Natural killer cell (primary cell): ENCODE results near the gene PPAN. TPM values are rescaled to one million over a fixed set of nuclear protein-coding genes. Genes with fewer than 3 reads are reported as not detected.

Source experiments
- ATAC-seq, 3 donors: fragments of 150-1000 bp in 2 of 3; fragments of 200-7000 bp in 1 of 3; cut with Tn5 transposase; 1 replicate in 1 of 3; 2 replicates in 2 of 3; pipeline ENCODE4 v1.10.0; 2021; ENCODE audit warnings: mild to moderate bottlenecking in 2 of 3, moderate library complexity in 2 of 3
- DNase-seq, 2 donors: peaks; one replicate each; pipeline versions ENCODE4 v3.0.0 to v3.0.0-alpha.2; 2013 to 2021; ENCODE audit warnings: mixed read lengths in 1 of 2
- H3K27ac ChIP-seq: one replicate; pipeline ENCODE4 v1.5.1; 2013; ENCODE audit warnings: mild to moderate bottlenecking, low read length
- H3K27me3 ChIP-seq: one replicate; pipeline ENCODE4 v1.6.1; 2013; ENCODE audit warnings: low read length; ENCODE audit not compliant: control insufficient read depth, insufficient read depth
- H3K36me3 ChIP-seq: one replicate; pipeline ENCODE4 v1.6.1; 2013; ENCODE audit warnings: low read length; ENCODE audit not compliant: control insufficient read depth, insufficient read depth
- H3K4me1 ChIP-seq: one replicate; pipeline ENCODE4 v1.6.1; 2013; ENCODE audit warnings: low read length; ENCODE audit not compliant: control insufficient read depth, insufficient read depth
- H3K4me3 ChIP-seq: one replicate; pipeline ENCODE4 v1.5.1; 2013; ENCODE audit warnings: low read length
- H3K9me3 ChIP-seq: one replicate; pipeline ENCODE4 v1.6.1; 2013; ENCODE audit warnings: low read length; ENCODE audit not compliant: control insufficient read depth, insufficient read depth
- H3K27ac Mint-ChIP-seq, 2 donors: one replicate each; pipeline ENCODE4 v1.8.0; 2022; ENCODE audit warnings: mild to moderate bottlenecking in 2 of 2, mixed read lengths in 2 of 2, moderate library complexity in 1 of 2
- H3K27me3 Mint-ChIP-seq, 2 donors: one replicate each; pipeline ENCODE4 v1.8.0; 2022; ENCODE audit warnings: low read depth in 2 of 2, mixed read lengths in 2 of 2
- H3K36me3 Mint-ChIP-seq: one replicate; pipeline ENCODE4 v1.8.0; 2022; ENCODE audit warnings: mixed read lengths
- H3K4me1 Mint-ChIP-seq, 2 donors: one replicate each; pipeline ENCODE4 v1.8.0; 2022; ENCODE audit warnings: mixed read lengths in 2 of 2
- H3K4me3 Mint-ChIP-seq: one replicate; pipeline ENCODE4 v1.8.0; 2022; ENCODE audit warnings: mild to moderate bottlenecking, moderate library complexity, mixed read lengths
- H3K9me3 Mint-ChIP-seq, 2 donors: one replicate each; pipeline ENCODE4 v1.8.0; 2022; ENCODE audit warnings: mixed read lengths in 2 of 2
- CTCF ChIP-seq: fragments of 200-600 bp; IDR thresholded peaks from one replicate; pipeline ENCODE4 v1.8.0; 2022; ENCODE audit warnings: antibody characterized with exemption
- WGBS: methylation state at CpG from one replicate; pipeline ENCODE4 v1.1.7; 2013; ENCODE audit warnings: missing lambda C conversion rate; ENCODE audit not compliant: insufficient coverage; 5-methylcytosine and 5-hydroxymethylcytosine counted together
- intact Hi-C: fragments of 100-400 bp; cut with micrococcal nuclease; formaldehyde crosslinking; loops from one replicate; pipeline ENCODE4 v1.14.2; 2022
- total RNA-seq, 4 donors: library from RNA; stranded (reverse); fragments of 120-200 nt in 1 of 4; gene quantifications; one replicate each; pipeline versions ENCODE4 v1.2.3 to v1.2.4, GENCODE V29; 2013 to 2022

PPAN gene
- total RNA-seq, 3 donors from 2014 or later (not counting 1 experiment from before 2014, with no cell fraction given), result 60.0 to 72.2 (median 69.2) TPM

GRCh38 chr19:10151521-10151920 is 45.4 kb downstream of the PPAN start:
- over 99% methylated on average over 5 of the region's 5 CpGs for WGBS
- Histone ChIP-seq H3K36me3 (peaks cover 71% of the 10 kb centered on the region), H3K27me3 (no peaks in the 10 kb centered on the region), H3K27ac (no peak overlapping the region), H3K9me3 (no peaks in the 10 kb centered on the region), H3K4me1 (no peaks in the 10 kb centered on the region), H3K4me3 (no peak overlapping the region)
- peaks cover 14% of the 10 kb centered on the region for H3K36me3 Mint-ChIP-seq
- no peak overlapping the region for H3K4me3 Mint-ChIP-seq
- DNase-seq, result no peak
- H3K4me1 Mint-ChIP-seq, result no peaks in the 10 kb centered on the region
- no peak for TF ChIP-seq CTCF
- intact Hi-C loops, result no loop called here
- no peaks in the 10 kb centered on the region for H3K27me3 Mint-ChIP-seq
- H3K9me3 Mint-ChIP-seq, result no peaks in the 10 kb centered on the region
- no peak for ATAC-seq
- no peak overlapping the region for H3K27ac Mint-ChIP-seq

- Histone ChIP-seq H3K9me3 (no peaks in the 10 kb centered on the region), H3K4me3 (no peak overlapping the region), H3K27me3 (no peaks in the 10 kb centered on the region), H3K4me1 (no peaks in the 10 kb centered on the region), H3K27ac (no peak overlapping the region), H3K36me3 (peaks cover 66% of the 10 kb centered on the region)
- 97% methylated on average over 2 of the region's 3 CpGs for WGBS
- TF ChIP-seq CTCF, result no peak
- H3K36me3 Mint-ChIP-seq, result peaks cover 14% of the 10 kb centered on the region
- no peak overlapping the region for H3K4me3 Mint-ChIP-seq
- intact Hi-C loops, result no loop called here
- no peak overlapping the region for H3K27ac Mint-ChIP-seq
- H3K4me1 Mint-ChIP-seq, result no peaks in the 10 kb centered on the region
- H3K9me3 Mint-ChIP-seq, result no peaks in the 10 kb centered on the region
- ATAC-seq (no peak), DNase-seq (no peak)
- H3K27me3 Mint-ChIP-seq, result no peaks in the 10 kb centered on the region
Observed at GRCh38 chr19:10152100-10152499, 45.9 kb downstream of the PPAN start.

DNA sequence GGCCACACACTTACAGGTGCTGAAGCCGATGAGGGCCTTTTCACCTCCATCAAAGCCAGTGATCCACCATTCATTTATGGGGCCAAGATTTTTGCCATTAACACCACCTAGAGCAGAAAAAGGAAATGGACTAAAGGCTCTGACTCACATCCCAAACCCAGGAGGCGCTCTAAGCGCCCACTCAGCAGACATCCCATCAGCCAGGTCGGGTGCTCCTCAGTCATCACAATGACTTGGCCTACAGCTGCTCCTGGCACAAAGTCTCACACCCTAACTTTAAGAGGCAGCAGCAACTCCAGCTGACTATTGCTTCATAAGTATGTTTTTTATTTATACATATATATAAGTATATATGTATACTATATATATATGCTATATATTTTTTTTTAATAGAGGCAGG is 49.7 kb downstream of the PPAN start:
- Histone ChIP-seq H3K4me3 (no peak overlapping the region), H3K9me3 (no peaks in the 10 kb centered on the region), H3K27ac (no peak overlapping the region), H3K36me3 (peaks cover 78% of the 10 kb centered on the region), H3K4me1 (no peaks in the 10 kb centered on the region), H3K27me3 (no peaks in the 10 kb centered on the region)
- Mint-ChIP-seq H3K4me3 (no peak overlapping the region), H3K27me3 (no peaks in the 10 kb centered on the region), H3K9me3 (no peaks in the 10 kb centered on the region), H3K36me3 (peaks cover 22% of the 10 kb centered on the region), H3K4me1 (peaks cover 0 to 8% of the 10 kb centered on the region in 2 donors), H3K27ac (no peak overlapping the region)
- DNase-seq (no peak), ATAC-seq (no peak)
- intact Hi-C loops, result no loop called here
- TF ChIP-seq CTCF, result no peak
- WGBS, result 93% methylated on average over 4 of the region's 4 CpGs

DNA sequence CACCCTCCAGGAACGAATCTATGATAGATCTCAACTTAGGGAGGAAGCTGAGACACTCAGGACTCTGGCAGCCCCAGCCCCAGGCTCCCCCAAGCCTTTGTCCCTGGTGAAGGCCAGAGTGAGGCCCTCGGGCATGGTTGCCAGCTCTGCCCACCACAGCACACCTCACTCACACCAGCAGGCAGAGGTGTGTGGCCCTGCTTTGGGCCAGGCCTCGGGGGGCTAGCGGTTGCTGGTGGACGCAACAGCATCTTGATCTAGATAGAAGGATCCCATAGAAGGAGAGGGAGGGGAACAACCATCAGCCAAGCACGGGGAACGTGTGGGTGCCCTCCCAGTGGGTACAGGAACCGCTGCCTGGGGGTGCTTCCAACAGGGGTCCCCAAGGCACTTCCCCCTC is 51.9 kb downstream of the PPAN start:
- Mint-ChIP-seq H3K4me3 (no peak overlapping the region), H3K9me3 (no peaks in the 10 kb centered on the region)

More for the DNA sequence above, 51.9 kb downstream of the PPAN start:
- DNase-seq (no peak), ATAC-seq (no peak)
- peaks cover 76% of the 10 kb centered on the region for H3K36me3 ChIP-seq
- Mint-ChIP-seq H3K27me3 (no peaks in the 10 kb centered on the region), H3K27ac (peak overlapping the region in 1 of 2 donors; percentile 66), H3K36me3 (peaks cover 22% of the 10 kb centered on the region), H3K4me1 (peaks cover 0 to 8% of the 10 kb centered on the region in 2 donors)
- intact Hi-C loops, result no loop called here
- no peaks in the 10 kb centered on the region for H3K4me1 ChIP-seq
- H3K4me3 ChIP-seq, result no peak overlapping the region
- no peaks in the 10 kb centered on the region for H3K9me3 ChIP-seq
- no peak for TF ChIP-seq CTCF
- no peaks in the 10 kb centered on the region for H3K27me3 ChIP-seq
- 98% methylated on average over 8 of the region's 8 CpGs for WGBS
- H3K27ac ChIP-seq, result no peak overlapping the region
